ENCODE data around the gene HCN2.

The HCN2 gene

DNA sequence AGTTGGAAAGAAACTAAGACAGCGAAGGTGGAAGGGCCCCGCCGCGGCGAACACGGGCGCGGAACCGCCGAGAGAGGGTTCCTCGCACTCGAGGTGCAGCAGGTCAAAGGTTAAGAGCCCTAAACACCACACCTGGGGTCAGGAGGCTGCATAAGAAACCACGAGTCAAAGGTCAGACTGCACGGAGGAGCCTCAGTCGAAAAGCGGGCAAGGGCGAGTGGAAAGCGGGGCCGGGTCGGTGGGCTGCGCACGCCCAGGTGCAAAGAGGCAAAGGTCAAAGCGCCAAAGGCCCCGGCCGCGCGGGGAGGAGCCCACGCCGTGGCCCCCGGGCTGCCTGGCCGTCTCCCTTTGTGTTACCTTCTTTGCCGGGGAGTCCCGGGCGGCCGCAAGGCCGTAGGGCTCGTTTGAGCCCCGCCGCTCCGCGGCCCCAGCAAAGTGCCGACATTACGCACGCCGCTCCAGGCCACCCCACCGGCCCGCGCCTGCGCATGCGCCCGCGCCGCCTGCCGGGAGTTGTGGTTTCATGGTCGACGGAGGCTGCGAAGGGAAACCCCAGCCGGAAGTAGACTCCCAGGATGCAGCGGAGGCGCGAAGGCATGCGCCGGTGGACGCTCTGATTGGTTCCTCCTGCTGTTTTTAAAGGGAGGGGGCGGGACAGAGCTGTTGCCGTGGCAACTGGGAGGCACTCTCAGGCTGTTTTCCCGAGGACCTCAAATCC is 43.5 kb downstream of the HCN2 start, which contains the start of gene POLRMT:
TSS of gene POLRMT (minus strand) at position 470 of the 718 bp plus-strand sequence. CDS start at position 445, 25 bp downstream.
- DNase-seq (ENCODE audit: extremely low spot score) = peak; percentile 100
- TF ChIP-seq CTCF (IDR thresholded peaks at IDR 0.05; ENCODE audit: control extremely low read depth, extremely low read depth, low read depth, missing control alignments) = no peak
- ChIA-PET POLR2A (interaction anchor here (1.0 kb wide), 1 partner anchor 47 kb away, joined by 3 read pairs; no protein-coding TSS in a partner anchor), CTCF (interaction anchor here (1.0 kb wide), 1 partner anchor 30 kb away, joined by 3 read pairs; the partner anchor contains the start of gene RNF126)

- no peak for TF ChIP-seq CTCF (IDR thresholded peaks at IDR 0.05; ENCODE audit: control extremely low read depth, extremely low read depth, low read depth, missing control alignments)
- DNase-seq (ENCODE audit: extremely low spot score) = no peak
- POLR2A ChIA-PET = interaction anchor here (0.7 to 1.0 kb wide), 2 partner anchors 17 to 46 kb away, joined by 3 read pairs; no protein-coding TSS in a partner anchor
- CTCF ChIA-PET = interaction anchor here (1.0 kb wide), 1 partner anchor 29 kb away, joined by 3 read pairs; the partner anchor contains the start of gene RNF126
Measured at GRCh38 chr19:633786-634639, 44.3 kb downstream of the HCN2 start.

- DNase-seq (ENCODE audit: extremely low spot score) = no peak
- TF ChIP-seq CTCF (IDR thresholded peaks at IDR 0.05; ENCODE audit: control extremely low read depth, extremely low read depth, low read depth, missing control alignments) = no peak
- POLR2A ChIA-PET = no interaction called here
- CTCF ChIA-PET = no interaction called here
Measured at GRCh38 chr19:634975-635652, 45.4 kb downstream of the HCN2 start.

- POLR2A ChIA-PET = no interaction called here
- TF ChIP-seq CTCF (IDR thresholded peaks at IDR 0.05; ENCODE audit: control extremely low read depth, extremely low read depth, low read depth, missing control alignments) = no peak
- CTCF ChIA-PET = no interaction called here
- no peak for DNase-seq (ENCODE audit: extremely low spot score)
Measured at GRCh38 chr19:638906-639252, 49.2 kb downstream of the HCN2 start.

DNA sequence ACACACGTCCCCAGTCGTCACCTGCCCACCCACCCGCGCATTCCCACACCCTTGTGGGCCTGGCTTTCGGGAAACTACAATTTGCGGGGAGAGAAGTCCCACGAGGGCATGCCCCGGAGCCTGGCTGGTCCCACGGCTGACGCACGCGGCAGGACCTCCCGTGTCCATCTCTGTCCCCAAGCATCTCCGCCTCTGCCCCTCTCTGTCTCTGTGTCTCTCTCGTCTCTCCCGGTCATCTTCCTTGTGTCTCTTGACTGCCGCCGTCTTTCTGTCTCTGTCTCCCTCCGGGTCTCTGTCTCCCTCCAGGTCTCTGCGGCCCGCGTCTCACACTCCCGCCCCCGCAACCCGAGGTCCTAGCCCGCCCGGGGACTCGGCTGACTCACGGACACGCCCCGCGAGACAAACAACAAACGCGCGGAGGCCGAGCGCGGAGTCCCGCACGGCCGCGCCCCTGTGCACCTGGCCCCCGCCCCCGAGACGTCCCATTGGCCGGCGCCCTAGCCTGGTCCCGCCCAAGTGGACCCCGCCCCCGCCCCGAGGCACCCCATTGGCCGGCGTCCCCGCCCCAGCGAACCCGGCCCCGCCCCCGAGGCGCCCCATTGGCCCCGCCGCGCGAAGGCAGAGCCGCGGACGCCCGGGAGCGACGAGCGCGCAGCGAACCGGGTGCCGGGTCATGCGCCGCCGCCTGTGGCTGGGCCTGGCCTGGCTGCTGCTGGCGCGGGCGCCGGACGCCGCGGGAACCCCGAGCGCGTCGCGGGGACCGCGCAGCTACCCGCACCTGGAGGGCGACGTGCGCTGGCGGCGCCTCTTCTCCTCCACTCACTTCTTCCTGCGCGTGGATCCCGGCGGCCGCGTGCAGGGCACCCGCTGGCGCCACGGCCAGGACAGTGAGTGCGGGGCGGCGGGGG is 49.8 kb downstream of the HCN2 start, which contains the start of gene FGF22:
TSS of gene FGF22 (plus strand) at position 627 of the 908 bp plus-strand sequence. CDS start at position 674, 47 bp downstream.
- DNase-seq (ENCODE audit: extremely low spot score) = peak; percentile 97
- TF ChIP-seq CTCF (IDR thresholded peaks at IDR 0.05; ENCODE audit: control extremely low read depth, extremely low read depth, low read depth, missing control alignments) = no peak
- POLR2A ChIA-PET = no interaction called here
- CTCF ChIA-PET = no interaction called here
